Neural cell (in vitro differentiated cells): ENCODE results near the gene TSPAN8. TPM values are rescaled to one million over a fixed set of nuclear protein-coding genes. Genes with fewer than 3 reads are reported as not detected.

Experiments used
- H2AFZ ChIP-seq: fragments of 200-600, 300-800 bp; sonication (generic), shearing (Covaris generic); 2 replicates; pipeline ENCODE4 v1.6.0; 2014; ENCODE audit warnings: low read depth, mild to moderate bottlenecking, antibody characterized with exemption, low read length, moderate library complexity
- H3F3A ChIP-seq: fragments of 200-600 bp; shearing (Covaris generic); 2 replicates; pipeline ENCODE4 v1.6.1; 2016; ENCODE audit warnings: mild to moderate bottlenecking, moderate library complexity, mixed read lengths, antibody characterized with exemption, low read length; ENCODE audit not compliant: insufficient read depth, poor library complexity, severe bottlenecking
- H3K27ac ChIP-seq: fragments of 200-600, 300-800 bp; sonication (generic), shearing (Covaris generic); 2 replicates; pipeline ENCODE4 v1.5.1; 2014; ENCODE audit warnings: mild to moderate bottlenecking, low read length, moderate library complexity
- H3K27me3 ChIP-seq: fragments of 300-800, 200-600 bp; sonication (generic), shearing (Covaris generic); 2 replicates; pipeline ENCODE4 v1.6.0; 2014; ENCODE audit warnings: mild to moderate bottlenecking, low read depth, low read length, moderate library complexity; ENCODE audit not compliant: insufficient read depth
- H3K36me3 ChIP-seq: fragments of 300-800, 200-600 bp; sonication (generic), shearing (Covaris generic); 2 replicates; pipeline ENCODE4 v1.5.1; 2014; ENCODE audit warnings: mild to moderate bottlenecking, antibody characterized with exemption, low read length, moderate library complexity; ENCODE audit not compliant: insufficient read depth
- H3K4me2 ChIP-seq: fragments of 300-800, 200-600 bp; sonication (generic), shearing (Covaris generic); 2 replicates; pipeline ENCODE4 v1.6.0; 2014; ENCODE audit warnings: mild to moderate bottlenecking, low read length
- H3K4me3 ChIP-seq: fragments of 300-800, 200-600 bp; sonication (generic), shearing (Covaris generic); 2 replicates; pipeline ENCODE4 v1.5.1; 2014; ENCODE audit warnings: mild to moderate bottlenecking, low read length, moderate library complexity
- H3K79me2 ChIP-seq: fragments of 200-600 bp; shearing (Covaris generic); replicated peaks from 2 replicates; pipeline ENCODE4 v1.6.0; 2014; ENCODE audit warnings: mild to moderate bottlenecking, low read length, moderate library complexity; ENCODE audit not compliant: insufficient read depth
- H3K9ac ChIP-seq: fragments of 300-800, 200-600 bp; sonication (generic), shearing (Covaris generic); 2 replicates; pipeline ENCODE4 v1.6.1; 2016; ENCODE audit warnings: mild to moderate bottlenecking, low read length, mixed read lengths
- H3K9me2 ChIP-seq: fragments of 200-600 bp; shearing (Covaris generic); 2 replicates; pipeline ENCODE4 v1.6.1; 2016; ENCODE audit warnings: mild to moderate bottlenecking, low read length, mixed read lengths; ENCODE audit not compliant: insufficient read depth
- H3K9me3 ChIP-seq: fragments of 200-600, 300-800 bp; sonication (generic), shearing (Covaris generic); 2 replicates; pipeline ENCODE4 v1.6.1; 2016; ENCODE audit warnings: mild to moderate bottlenecking, mixed run types, low read length, moderate library complexity, mixed read lengths
- H4K20me1 ChIP-seq: fragments of 200-600 bp; shearing (Covaris generic); 2 replicates; pipeline ENCODE4 v1.6.1; 2016; ENCODE audit warnings: mild to moderate bottlenecking, mixed run types; ENCODE audit not compliant: insufficient read depth
- CTCF ChIP-seq: fragments of 450-650 bp; IDR thresholded peaks from 2 replicates; pipeline ENCODE4 v1.5.1; 2014; ENCODE audit warnings: antibody characterized with exemption, mild to moderate bottlenecking, moderate library complexity; ENCODE audit not compliant: poor library complexity, severe bottlenecking
- EP300 ChIP-seq: fragments of 450-650 bp; conservative IDR thresholded peaks from 2 replicates; pipeline ENCODE4 v1.6.1; 2014; ENCODE audit warnings: antibody characterized with exemption, mild to moderate bottlenecking, moderate library complexity; ENCODE audit not compliant: poor library complexity, severe bottlenecking
- EZH2 ChIP-seq: fragments of 200-600, 300-800 bp; shearing (Covaris generic), sonication (generic); IDR thresholded peaks from 2 replicates; pipeline ENCODE4 v1.6.1; 2014; ENCODE audit warnings: antibody characterized with exemption, low read length, borderline replicate concordance, mild to moderate bottlenecking; ENCODE audit not compliant: insufficient read depth, poor library complexity, severe bottlenecking
- MXI1 ChIP-seq: fragments of 450-650 bp; conservative IDR thresholded peaks from 2 replicates; pipeline ENCODE4 v1.6.1; 2014; ENCODE audit warnings: antibody characterized with exemption, mild to moderate bottlenecking; ENCODE audit not compliant: poor library complexity, severe bottlenecking
- POLR2AphosphoS5 ChIP-seq: IDR thresholded peaks from 2 replicates; pipeline ENCODE4 v1.6.1; 2012
- RAD21 ChIP-seq: fragments of 450-650 bp; conservative IDR thresholded peaks from 2 replicates; pipeline ENCODE4 v1.6.1; 2014; ENCODE audit warnings: antibody characterized with exemption, mild to moderate bottlenecking, moderate library complexity
- REST ChIP-seq: IDR thresholded peaks from 2 replicates; pipeline ENCODE4 v1.6.1; 2012; ENCODE audit warnings: borderline replicate concordance
- SMC3 ChIP-seq: fragments of 450-650 bp; conservative IDR thresholded peaks from 2 replicates; pipeline ENCODE4 v1.6.1; 2014; ENCODE audit warnings: antibody characterized with exemption, mild to moderate bottlenecking, moderate library complexity; ENCODE audit not compliant: poor library complexity
- TAF1 ChIP-seq: IDR thresholded peaks from 2 replicates; pipeline ENCODE4 v1.6.1; 2012; ENCODE audit warnings: low read depth
- polyA plus RNA-seq: library from polyadenylated mRNA; depleted of rRNA; stranded (reverse); fragments of >200 nt; gene quantifications from 2 replicates; pipeline ENCODE4 v1.2.3, GENCODE V29; 2014

The TSPAN8 gene
- polyA plus RNA-seq, 1 donor from 2014 or later: not detected

- H3K4me2 ChIP-seq: no peak overlapping the region
- no peak overlapping the region for H2AFZ ChIP-seq
- no peak overlapping the region for H3K4me3 ChIP-seq
- TF ChIP-seq CTCF (no peak), REST (no peak), EP300 (no peak), SMC3 (no peak), MXI1 (no peak), RAD21 (no peak), TAF1 (no peak), EZH2 (no peak), POLR2AphosphoS5 (no peak)
- H3K79me2 ChIP-seq: no peaks in the 10 kb centered on the region
- no peaks in the 10 kb centered on the region for H3K9me3 ChIP-seq
- H4K20me1 ChIP-seq: no peaks in the 10 kb centered on the region
- H3K9me2 ChIP-seq: no peaks in the 10 kb centered on the region
- H3K27me3 ChIP-seq: no peaks in the 10 kb centered on the region
- no peak overlapping the region for H3K9ac ChIP-seq
- no peaks in the 10 kb centered on the region for H3F3A ChIP-seq
- no peak overlapping the region for H3K27ac ChIP-seq
- H3K36me3 ChIP-seq: no peaks in the 10 kb centered on the region
These were observed 17.0 kb upstream of the TSPAN8 start for GRCh38 chr12:71174825-71175224.

- H3K9me3 ChIP-seq: no peaks in the 10 kb centered on the region
- H4K20me1 ChIP-seq: no peaks in the 10 kb centered on the region
- no peaks in the 10 kb centered on the region for H3K36me3 ChIP-seq
- H3K4me2 ChIP-seq: no peak overlapping the region
- no peak overlapping the region for H2AFZ ChIP-seq
- no peaks in the 10 kb centered on the region for H3K27me3 ChIP-seq
- H3F3A ChIP-seq: no peaks in the 10 kb centered on the region
- H3K9me2 ChIP-seq: no peaks in the 10 kb centered on the region
- no peak overlapping the region for H3K9ac ChIP-seq
- H3K79me2 ChIP-seq: no peaks in the 10 kb centered on the region
- no peak for TF ChIP-seq POLR2AphosphoS5
- no peak for TF ChIP-seq EP300
- TF ChIP-seq SMC3: no peak
- TF ChIP-seq CTCF: no peak
- no peak for TF ChIP-seq REST
- TF ChIP-seq TAF1: no peak
- TF ChIP-seq RAD21: no peak
- no peak for TF ChIP-seq MXI1
- TF ChIP-seq EZH2: no peak
- no peak overlapping the region for H3K27ac ChIP-seq
- H3K4me3 ChIP-seq: no peak overlapping the region
These were observed 16.3 kb upstream of the TSPAN8 start for GRCh38 chr12:71174146-71174545.
